Activated CD4-positive, alpha-beta T cell treated with anti-CD3 and anti-CD28 coated beads, Interleukin-2, amount 10 ng/mL, durations not matched to agents 24 days and 14 days (primary cell): Measurements from ENCODE around the gene EEFSEC. TPM values are rescaled to one million over a fixed set of nuclear protein-coding genes. Genes with fewer than 3 reads are reported as not detected.
A peak's percentile ranks its signal among the peaks of the same experiment; 100 is the strongest.

Source experiments
- DNase-seq: peaks from one replicate; pipeline ENCODE4 v3.0.0; 2022
- H3K27ac Mint-ChIP-seq: one replicate; pipeline ENCODE4 v1.8.0; 2022; ENCODE audit warnings: mild to moderate bottlenecking, mixed read lengths
- H3K27me3 Mint-ChIP-seq: one replicate; pipeline ENCODE4 v1.8.0; 2022; ENCODE audit warnings: mixed read lengths
- H3K36me3 Mint-ChIP-seq: one replicate; pipeline ENCODE4 v1.8.0; 2022; ENCODE audit warnings: low read depth, mild to moderate bottlenecking, mixed read lengths
- H3K4me1 Mint-ChIP-seq: one replicate; pipeline ENCODE4 v1.8.0; 2021; ENCODE audit warnings: mixed read lengths
- H3K4me3 Mint-ChIP-seq: one replicate; pipeline ENCODE4 v1.8.0; 2022; ENCODE audit warnings: mild to moderate bottlenecking, moderate library complexity, mixed read lengths
- H3K9me3 Mint-ChIP-seq: one replicate; pipeline ENCODE4 v1.8.0; 2021; ENCODE audit warnings: mixed read lengths
- intact Hi-C: fragments of 100-400 bp; cut with micrococcal nuclease; formaldehyde crosslinking; loops from one replicate; pipeline ENCODE4 v1.15.1; 2023
- total RNA-seq: library from RNA; stranded (reverse); gene quantifications from 2 replicates; pipeline ENCODE4 v1.2.3, GENCODE V29; 2022

The EEFSEC gene
- total RNA-seq, 1 donor from 2014 or later: 21.3 TPM

DNA sequence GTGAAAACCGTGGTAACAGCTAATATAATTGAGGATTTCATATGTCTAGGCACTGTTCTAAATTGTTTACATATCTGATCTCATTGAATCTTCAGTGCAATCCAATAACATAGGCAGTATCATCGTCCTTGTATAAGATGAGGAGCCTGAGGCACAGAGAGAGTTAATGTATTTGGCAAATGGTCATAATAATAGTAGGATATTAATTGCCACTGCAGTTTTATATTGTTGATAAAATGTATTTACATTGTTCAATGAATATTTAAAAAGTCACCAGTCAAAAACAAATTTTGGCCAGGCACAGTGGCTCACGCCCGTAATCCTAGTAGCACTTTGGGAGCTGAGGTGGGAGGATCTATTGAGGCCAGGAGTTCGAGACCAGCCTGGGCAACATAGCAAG, 88.5 kb downstream of the EEFSEC start:
- Mint-ChIP-seq H3K27ac (no peak overlapping the region), H3K4me3 (no peak overlapping the region), H3K9me3 (no peaks in the 10 kb centered on the region), H3K27me3 (no peaks in the 10 kb centered on the region), H3K4me1 (peaks cover 9% of the 10 kb centered on the region), H3K36me3 (peaks cover 6% of the 10 kb centered on the region)
- no peak for DNase-seq
- intact Hi-C loops: no loop called here

DNA sequence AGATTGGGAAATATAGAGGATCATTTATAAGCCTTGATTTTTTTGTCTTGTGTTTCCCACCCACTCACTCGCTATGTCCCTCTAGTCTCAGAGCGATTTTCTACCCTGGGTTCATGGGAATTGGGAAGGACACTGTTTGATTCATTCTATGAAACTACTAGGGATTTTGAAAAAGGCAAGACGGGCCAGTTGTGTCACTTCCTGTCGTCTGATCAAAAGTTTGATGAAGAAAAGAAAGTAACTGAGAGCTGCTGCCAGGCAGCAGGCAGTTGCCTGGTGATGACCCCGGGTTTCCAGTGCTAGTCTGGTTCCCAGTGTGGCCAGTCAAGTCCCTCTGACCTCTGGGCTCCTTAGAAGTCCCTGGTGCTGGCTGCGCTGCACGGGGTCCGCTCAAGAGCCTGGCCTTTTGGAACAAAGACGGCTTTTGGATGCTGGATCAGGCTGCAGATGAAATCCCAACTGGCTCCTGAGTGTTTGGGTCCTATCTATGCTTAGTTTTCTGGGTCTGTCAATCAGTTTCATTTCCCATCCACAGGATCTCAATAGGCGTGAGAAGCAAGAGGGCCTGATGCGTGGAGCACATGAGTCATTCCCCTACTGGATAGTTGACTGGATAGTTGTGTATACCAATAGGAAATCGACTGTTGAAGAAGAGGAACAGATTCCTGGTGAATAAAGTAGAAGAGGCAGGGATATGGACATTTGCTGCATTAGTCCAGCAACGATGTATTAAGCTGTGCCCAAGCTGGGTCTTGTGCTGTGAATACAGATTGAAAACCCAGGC, 89.7 kb downstream of the EEFSEC start:
- H3K4me3 Mint-ChIP-seq: peak overlapping the region; percentile 4
- DNase-seq: peak; percentile 68

DNA sequence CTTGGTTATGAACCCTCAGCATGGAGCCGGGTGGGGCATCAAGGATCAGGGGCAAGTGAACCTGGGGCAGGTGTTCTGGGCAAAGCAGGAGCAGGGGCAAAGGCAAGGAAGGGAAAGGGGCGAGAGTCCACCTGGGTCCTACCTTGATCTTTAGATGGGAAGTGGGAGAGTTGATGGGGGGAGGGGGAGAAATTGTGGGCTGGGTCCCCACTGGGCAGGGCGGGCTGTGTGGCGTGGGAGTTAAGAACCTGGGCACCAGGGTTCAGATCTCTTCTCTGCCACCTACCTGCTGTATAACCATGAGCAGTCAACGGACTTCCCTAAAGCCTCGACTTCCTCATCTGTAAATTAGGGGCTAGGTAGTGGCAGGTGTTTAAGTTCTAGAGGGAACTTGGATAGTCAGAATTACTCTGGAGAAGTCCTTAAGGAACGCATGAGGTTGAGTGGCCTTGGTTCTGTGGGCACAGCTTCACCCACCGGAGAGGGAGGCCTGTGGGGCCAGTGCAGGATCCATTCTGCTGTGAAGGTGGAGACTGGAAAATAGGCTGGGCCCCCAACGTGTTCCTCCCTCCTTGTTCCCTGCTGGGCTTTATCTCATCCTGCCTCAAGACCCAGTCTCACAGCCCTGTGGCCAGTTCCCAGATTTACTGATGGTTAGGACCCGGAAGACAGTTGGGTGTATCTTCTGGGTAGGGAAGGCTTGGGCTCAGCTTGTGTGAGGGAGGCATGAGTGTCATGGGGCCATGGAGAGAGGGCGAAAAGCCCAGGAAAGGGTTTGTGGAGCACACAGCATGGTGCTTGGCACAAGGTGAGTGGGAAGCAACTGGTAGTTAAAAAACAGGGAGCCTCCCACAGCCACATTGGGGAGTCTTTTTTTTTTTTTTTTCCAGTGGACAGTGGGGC, 90.6 kb downstream of the EEFSEC start:
- Mint-ChIP-seq H3K4me3 (no peak overlapping the region), H3K9me3 (no peaks in the 10 kb centered on the region), H3K27ac (no peak overlapping the region), H3K36me3 (peaks cover 16% of the 10 kb centered on the region), H3K4me1 (peaks cover 9% of the 10 kb centered on the region), H3K27me3 (no peaks in the 10 kb centered on the region)
- intact Hi-C loops: no loop called here
- DNase-seq: no peak

More for the DNA sequence above, 89.7 kb downstream of the EEFSEC start:
- Mint-ChIP-seq H3K36me3 (peaks cover 14% of the 10 kb centered on the region), H3K27ac (peak overlapping the region; percentile 54), H3K9me3 (no peaks in the 10 kb centered on the region), H3K27me3 (no peaks in the 10 kb centered on the region), H3K4me1 (peaks cover 9% of the 10 kb centered on the region)
- intact Hi-C loops: no loop called here

DNA sequence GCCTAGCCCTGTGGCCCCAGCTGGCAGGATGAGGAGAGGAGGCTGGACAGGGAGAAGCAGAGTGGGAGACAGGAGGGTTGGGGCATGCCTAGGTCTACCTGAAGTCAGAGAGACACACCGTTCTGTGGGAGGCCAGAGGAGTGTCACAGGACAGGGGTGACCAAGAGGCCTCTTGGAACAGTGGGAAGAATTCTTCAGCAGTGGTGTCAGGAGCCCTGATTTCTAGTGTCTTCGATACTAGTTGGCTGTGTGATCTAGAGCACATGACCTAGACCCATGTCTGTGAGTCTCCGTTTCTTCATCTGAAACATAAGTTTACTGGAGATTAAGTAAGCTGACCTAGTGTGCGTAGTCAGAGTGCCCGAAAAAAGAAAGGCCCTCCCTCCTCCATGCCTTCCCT, 92.2 kb downstream of the EEFSEC start:
- Mint-ChIP-seq H3K4me3 (no peak overlapping the region), H3K27me3 (no peaks in the 10 kb centered on the region), H3K4me1 (peaks cover 9% of the 10 kb centered on the region), H3K27ac (no peak overlapping the region), H3K9me3 (no peaks in the 10 kb centered on the region), H3K36me3 (peaks cover 25% of the 10 kb centered on the region)
- intact Hi-C loops: no loop called here
- no peak for DNase-seq

DNA sequence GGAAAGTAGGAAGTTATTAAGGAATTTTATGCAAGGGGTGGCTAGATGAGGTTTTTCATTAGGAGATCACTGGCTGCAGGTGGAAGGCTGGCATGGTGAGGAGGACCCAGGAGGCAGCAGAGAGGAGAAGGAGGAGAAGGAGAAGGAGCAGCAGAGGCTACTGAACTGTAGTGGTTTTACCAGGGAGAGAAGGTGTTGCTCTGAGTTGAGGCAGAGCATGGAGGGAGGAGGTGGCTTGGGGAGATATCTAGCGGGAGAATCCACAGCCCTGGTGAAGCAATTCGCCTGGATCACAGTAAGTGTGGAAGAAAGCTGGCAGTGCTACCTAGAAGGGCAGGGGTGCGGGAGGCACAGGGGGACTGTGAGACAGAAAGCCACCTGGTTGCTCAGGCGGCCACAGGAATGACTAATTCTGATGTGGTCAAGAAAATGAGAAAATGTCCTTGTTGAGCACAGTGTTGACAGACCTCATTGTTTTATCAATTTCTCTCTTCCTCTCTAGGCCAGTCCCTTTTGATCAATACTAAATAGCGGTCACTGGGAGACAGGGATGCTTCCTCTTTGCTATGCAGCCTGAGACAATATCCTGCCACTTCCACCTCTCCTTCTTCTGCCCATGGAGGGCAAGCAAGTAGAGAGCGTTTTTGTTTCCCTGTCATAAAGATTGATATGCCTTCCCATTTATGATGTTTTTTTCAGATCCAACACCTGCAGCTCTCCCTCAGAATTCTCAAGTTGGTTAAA, 94.6 kb downstream of the EEFSEC start:
- Mint-ChIP-seq H3K4me3 (no peak overlapping the region), H3K4me1 (peaks cover 9% of the 10 kb centered on the region), H3K27me3 (no peaks in the 10 kb centered on the region), H3K9me3 (no peaks in the 10 kb centered on the region), H3K36me3 (peaks cover 28% of the 10 kb centered on the region), H3K27ac (no peak overlapping the region)
- no peak for DNase-seq
- intact Hi-C loops: no loop called here

DNA sequence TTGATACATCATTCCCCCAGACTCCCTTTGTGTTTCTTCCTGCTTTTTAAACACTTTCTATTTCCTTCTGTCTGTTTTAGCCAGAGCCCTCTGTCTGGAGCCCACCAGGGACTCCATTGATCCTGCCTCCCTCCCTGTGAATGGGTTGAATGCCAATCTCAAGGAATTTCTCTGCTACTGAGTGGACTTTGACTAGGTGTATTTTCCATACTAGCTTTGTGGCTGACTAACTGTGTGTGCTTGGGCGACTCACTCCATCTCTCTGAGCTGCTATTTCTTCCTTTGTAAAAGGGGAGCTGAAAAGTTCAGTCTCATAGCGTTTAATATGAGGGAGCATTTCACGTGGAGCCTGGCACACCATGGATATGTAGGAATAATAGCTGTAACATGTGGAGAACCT, 98.8 kb downstream of the EEFSEC start:
- Mint-ChIP-seq H3K4me3 (no peak overlapping the region), H3K9me3 (no peaks in the 10 kb centered on the region), H3K36me3 (peaks cover 21% of the 10 kb centered on the region), H3K4me1 (peaks cover 5% of the 10 kb centered on the region), H3K27ac (no peak overlapping the region), H3K27me3 (no peaks in the 10 kb centered on the region)
- DNase-seq: no peak
- intact Hi-C loops: no loop called here

DNA sequence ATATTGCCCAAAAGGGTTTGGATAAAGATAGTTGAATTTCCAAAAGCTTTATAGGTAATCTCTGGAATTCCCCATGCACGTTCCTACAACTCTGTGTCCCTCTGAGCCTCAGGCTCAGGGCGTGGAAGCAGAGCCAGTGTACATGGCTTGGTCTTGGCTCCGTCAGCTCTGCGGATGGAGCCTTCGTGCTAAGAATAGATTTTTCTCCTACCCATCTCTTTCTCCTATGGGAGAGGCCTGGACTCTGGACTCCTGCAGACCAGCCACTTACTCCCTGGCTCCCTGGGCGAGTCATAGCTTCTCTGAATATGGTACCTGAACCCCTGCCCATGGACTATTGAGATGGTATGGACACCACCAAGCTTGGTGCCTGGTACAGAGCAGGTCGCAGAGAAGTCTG, 99.9 kb downstream of the EEFSEC start:
- H3K27ac Mint-ChIP-seq: no peak overlapping the region
- H3K36me3 Mint-ChIP-seq: peaks cover 14% of the 10 kb centered on the region
- DNase-seq: no peak
- intact Hi-C loops: no loop called here
- no peak overlapping the region for H3K4me3 Mint-ChIP-seq
- peaks cover 5% of the 10 kb centered on the region for H3K4me1 Mint-ChIP-seq
- no peaks in the 10 kb centered on the region for H3K27me3 Mint-ChIP-seq
- H3K9me3 Mint-ChIP-seq: no peaks in the 10 kb centered on the region

DNA sequence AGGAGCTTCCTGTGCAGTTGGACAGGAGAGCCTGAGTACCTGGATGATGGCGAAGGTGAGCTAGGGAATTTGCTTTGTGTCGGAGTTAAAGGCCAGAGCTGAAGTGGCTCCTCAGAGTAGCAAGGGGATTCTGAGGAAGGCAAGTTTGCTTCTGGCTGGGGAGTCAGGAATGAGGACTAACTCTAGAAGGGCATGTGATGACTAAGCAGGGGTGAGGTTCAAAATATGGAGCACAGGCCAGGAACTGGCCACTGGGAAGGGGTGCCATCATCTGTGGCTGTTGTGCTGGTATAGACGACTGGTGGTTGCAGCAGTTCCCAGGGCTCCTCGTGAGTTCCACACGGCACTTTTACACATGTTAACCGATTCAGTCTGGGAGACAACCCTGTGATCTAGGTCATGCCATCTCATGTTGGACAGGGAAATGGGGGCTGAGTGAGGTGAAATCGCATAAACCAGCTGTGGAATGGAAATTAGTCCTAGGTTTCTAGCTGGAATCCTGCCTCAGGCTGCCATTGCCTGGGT, 100.8 kb downstream of the EEFSEC start:
- no peaks in the 10 kb centered on the region for H3K9me3 Mint-ChIP-seq
- no peak overlapping the region for H3K27ac Mint-ChIP-seq
- H3K4me1 Mint-ChIP-seq: peaks cover 5% of the 10 kb centered on the region
- peaks cover 12% of the 10 kb centered on the region for H3K36me3 Mint-ChIP-seq
- H3K27me3 Mint-ChIP-seq: no peaks in the 10 kb centered on the region
- intact Hi-C loops: no loop called here
- no peak for DNase-seq
- H3K4me3 Mint-ChIP-seq: no peak overlapping the region

DNA sequence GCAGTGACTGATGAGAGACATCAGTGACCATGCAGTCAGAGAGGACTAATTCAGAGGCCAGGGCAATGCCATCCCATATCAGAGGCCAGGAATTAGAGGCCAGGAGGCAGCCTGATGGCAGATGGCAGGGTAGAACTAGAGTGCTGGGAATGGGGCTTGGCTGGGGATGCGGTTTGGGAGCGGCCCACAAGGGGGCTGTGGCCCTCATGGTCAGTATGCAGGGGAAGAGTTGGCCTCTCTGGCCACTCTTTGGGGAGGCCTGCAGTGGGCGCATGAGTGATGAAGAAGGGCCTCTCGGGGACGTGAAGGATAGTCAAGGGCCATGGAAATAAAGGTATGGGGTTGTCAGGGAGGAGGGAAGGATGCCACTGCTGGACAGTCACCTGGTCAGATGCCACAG, 101.7 kb downstream of the EEFSEC start:
- Mint-ChIP-seq H3K4me3 (no peak overlapping the region), H3K27ac (no peak overlapping the region), H3K27me3 (no peaks in the 10 kb centered on the region), H3K9me3 (peaks cover 4% of the 10 kb centered on the region), H3K4me1 (peaks cover 5% of the 10 kb centered on the region), H3K36me3 (peaks cover 13% of the 10 kb centered on the region)
- intact Hi-C loops: no loop called here
- DNase-seq: no peak

DNA sequence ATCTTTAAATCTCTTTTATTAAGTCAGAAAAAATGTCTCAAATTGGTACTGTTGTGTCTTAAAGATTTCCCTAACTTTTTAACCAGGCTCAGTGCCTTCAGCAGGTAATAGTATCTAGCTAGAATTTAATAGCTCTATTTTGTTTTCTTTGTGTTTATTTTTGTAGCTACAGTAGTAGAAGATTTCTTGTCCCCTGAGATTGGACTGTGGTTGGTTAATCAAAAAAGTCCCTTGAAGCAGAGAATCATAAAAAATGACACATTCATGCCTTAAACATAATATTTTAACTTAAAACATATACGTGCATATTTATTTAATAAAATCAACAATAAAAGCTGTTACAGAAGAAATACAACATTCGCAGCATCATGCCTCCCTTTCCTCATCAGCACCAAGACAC, 102.8 kb downstream of the EEFSEC start:
- Mint-ChIP-seq H3K4me3 (no peak overlapping the region), H3K27me3 (no peaks in the 10 kb centered on the region), H3K27ac (no peak overlapping the region), H3K9me3 (peaks cover 6% of the 10 kb centered on the region), H3K36me3 (peaks cover 14% of the 10 kb centered on the region), H3K4me1 (peaks cover 5% of the 10 kb centered on the region)
- intact Hi-C loops: no loop called here
- DNase-seq: no peak

DNA sequence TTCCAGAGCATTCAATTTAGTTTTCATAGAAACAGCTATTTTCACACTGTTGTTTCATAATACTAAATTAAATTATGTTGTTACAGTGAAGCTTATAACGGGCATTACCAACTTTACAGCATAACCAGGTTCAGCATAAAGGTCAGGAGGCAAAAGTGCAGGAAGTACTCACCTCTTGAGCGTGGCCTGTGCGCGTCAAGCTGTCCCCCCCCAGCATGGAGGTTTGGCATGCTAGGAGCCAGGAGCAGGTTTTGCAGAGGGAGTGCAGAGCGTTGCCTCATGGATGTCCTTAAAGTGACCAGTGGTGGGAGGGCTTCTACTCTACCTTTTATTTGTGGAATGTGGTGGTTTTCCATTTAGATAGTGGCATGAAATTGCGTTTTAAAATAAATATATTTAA, 104.4 kb downstream of the EEFSEC start:
- no peak overlapping the region for H3K4me3 Mint-ChIP-seq
- peaks cover 6% of the 10 kb centered on the region for H3K9me3 Mint-ChIP-seq
- no peak for DNase-seq
- H3K4me1 Mint-ChIP-seq: peaks cover 3% of the 10 kb centered on the region
- H3K27me3 Mint-ChIP-seq: no peaks in the 10 kb centered on the region
- peaks cover 13% of the 10 kb centered on the region for H3K36me3 Mint-ChIP-seq
- no peak overlapping the region for H3K27ac Mint-ChIP-seq
- intact Hi-C loops: no loop called here

DNA sequence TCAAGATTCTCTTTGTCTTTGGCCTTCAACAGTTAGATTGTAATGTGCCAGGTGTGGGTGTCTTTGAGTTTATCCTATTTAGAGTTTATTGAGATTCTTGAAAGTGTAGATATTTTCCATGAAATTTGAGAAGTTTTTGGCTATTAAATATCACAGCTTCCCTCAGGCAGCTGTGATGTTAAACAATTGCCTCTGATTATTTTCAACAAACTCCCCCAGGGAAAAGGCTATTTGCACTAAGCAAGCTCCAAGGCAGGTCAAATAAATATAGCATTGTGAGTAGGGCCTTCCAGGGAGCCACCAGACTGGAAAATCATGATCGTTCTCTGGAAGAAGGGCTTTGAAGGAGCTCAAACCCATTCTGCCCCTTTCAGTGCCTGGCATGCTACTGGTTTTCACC, 107.0 kb downstream of the EEFSEC start:
- Mint-ChIP-seq H3K9me3 (peaks cover 6% of the 10 kb centered on the region), H3K27me3 (no peaks in the 10 kb centered on the region), H3K27ac (no peak overlapping the region), H3K4me3 (no peak overlapping the region), H3K4me1 (peaks cover 3% of the 10 kb centered on the region), H3K36me3 (peaks cover 18% of the 10 kb centered on the region)
- intact Hi-C loops: no loop called here
- DNase-seq: no peak

DNA sequence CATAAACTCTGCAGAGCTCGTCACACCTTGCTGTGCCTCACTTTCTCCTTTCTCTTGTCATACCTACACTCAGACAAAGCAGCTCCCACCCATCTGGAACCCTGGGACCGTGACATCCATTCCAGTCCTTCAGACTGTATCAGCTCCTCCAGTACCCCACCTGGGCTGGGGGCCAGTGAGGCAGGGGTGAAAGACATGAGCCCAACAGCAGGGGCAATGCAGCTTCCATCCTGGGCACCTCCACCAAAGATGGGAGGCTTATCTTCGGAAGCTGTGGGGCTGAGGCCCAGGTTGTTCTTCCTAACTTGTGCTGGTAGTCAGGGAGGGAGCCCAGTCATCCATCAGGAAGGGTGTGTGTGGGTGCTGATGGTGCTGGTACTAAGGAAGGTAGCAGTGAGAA, 109.2 kb downstream of the EEFSEC start:
- Mint-ChIP-seq H3K9me3 (peaks cover 6% of the 10 kb centered on the region), H3K4me1 (no peaks in the 10 kb centered on the region), H3K36me3 (peaks cover 18% of the 10 kb centered on the region), H3K27ac (no peak overlapping the region), H3K4me3 (no peak overlapping the region), H3K27me3 (no peaks in the 10 kb centered on the region)
- no peak for DNase-seq
- intact Hi-C loops: no loop called here
